Measurements from ENCODE around the gene COQ7. TPM values are rescaled to one million over a fixed set of nuclear protein-coding genes. Genes with fewer than 3 reads are reported as not detected.

COQ7 gene
- 23.1 to 27.5 TPM (median 25.1 TPM) in 5 replicates for total RNA-seq (2022; extraction: Qiagen RNA extraction; ENCODE audit: low read depth)

DNA sequence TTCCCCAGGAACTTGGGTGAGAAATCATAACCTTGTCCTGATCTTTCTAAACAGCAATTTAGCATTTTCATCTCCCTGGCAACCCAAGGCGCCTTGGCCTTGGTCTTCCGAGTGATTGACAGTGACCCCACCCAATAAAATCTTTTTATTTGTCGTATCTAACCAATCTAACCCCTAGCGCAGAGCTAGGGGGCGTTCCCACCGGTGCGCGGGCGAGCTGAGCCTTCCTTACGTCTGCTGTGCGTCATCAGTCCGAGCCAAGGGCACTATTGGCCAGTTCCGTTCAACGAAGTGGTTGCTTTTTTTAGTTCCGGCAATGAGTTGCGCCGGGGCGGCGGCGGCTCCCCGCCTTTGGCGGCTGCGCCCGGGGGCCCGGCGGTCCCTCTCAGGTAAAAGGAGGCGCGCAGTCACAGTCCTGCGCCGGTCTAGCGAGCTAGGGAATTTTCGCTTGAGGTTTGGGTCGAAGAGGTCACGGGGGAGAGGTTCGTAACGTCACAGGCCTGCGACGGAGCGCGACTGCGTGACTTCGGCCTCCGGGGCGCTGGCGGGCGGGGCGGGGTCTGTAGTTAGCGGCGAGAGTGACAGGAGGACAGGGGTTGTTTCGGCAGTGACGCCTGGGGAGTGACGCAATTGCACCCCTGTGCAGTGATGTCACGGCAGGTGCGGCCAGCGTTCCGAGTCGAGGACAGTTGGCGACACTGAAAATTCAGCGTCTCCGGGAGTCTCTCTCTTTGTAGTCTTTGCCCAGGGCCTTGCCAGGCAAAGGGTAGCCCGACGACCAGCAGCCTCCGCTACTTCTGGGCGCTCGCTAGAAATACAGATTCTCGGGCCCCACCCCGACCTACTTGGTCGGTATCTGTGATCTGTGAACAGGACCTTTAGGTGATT, at the start of gene COQ7:
COQ7 (plus strand) TSS at position 266 of the 888 bp plus-strand sequence; CDS start at position 317, 51 bp downstream.

GRCh38 chr16:19113577-19114358, 46.4 kb downstream of the COQ7 start, which contains the start of gene ITPRIPL2:
Gene ITPRIPL2, plus strand, starts transcription at chr16:19113964. Its CDS starts 498 bp downstream, at chr16:19114462.

Other genes with a start within 250 kb of the COQ7 start
- gene SMG1, start 141.2 kb upstream of the COQ7 start, total RNA-seq (2022; extraction: Qiagen RNA extraction; ENCODE audit: low read depth) = 9.4 to 22.6 TPM (median 21.9 TPM) in 5 replicates
- gene TMC7, start 83.7 kb upstream of the COQ7 start, total RNA-seq (2022; extraction: Qiagen RNA extraction; ENCODE audit: low read depth) = 7.6 to 12.2 TPM (median 10.8 TPM) in 5 replicates
- gene ITPRIPL2, start 46.4 kb downstream of the COQ7 start, total RNA-seq (2022; extraction: Qiagen RNA extraction; ENCODE audit: low read depth) = 9.0 to 18.4 TPM (median 14.6 TPM) in 5 replicates
- gene SYT17, start 100.6 kb downstream of the COQ7 start, total RNA-seq (2022; extraction: Qiagen RNA extraction; ENCODE audit: low read depth) = 9.8 to 13.7 TPM (median 10.9 TPM) in 5 replicates
- gene CLEC19A, start 218.1 kb downstream of the COQ7 start, total RNA-seq (2022; extraction: Qiagen RNA extraction; ENCODE audit: low read depth) = 0.08 to 0.18 TPM (median 0.11 TPM) in 4 of 5 replicates, not detected in the other